Adrenal gland (tissue), 12 donors: ENCODE data around the gene FGD5. TPM values are rescaled to one million over a fixed set of nuclear protein-coding genes. Genes with fewer than 3 reads are reported as not detected.
A peak's percentile ranks its signal among the peaks of the same experiment; 100 is the strongest.

Experiments used
- DNase-seq, 7 donors: peaks; one replicate each; pipeline ENCODE4 v3.0.0-alpha.2; 2019 to 2020
- H3K27ac ChIP-seq, 5 donors: fragments of 200-600 bp; sonication (generic) in 4 of 5; 1 replicate in 3 of 5; 2 replicates in 2 of 5; pipeline versions ENCODE4 v1.5.1 to v1.8.0; 2016 to 2020; ENCODE audit warnings: mild to moderate bottlenecking in 1 of 5
- H3K27me3 ChIP-seq: fragments of 200-600 bp; 2 replicates; pipeline ENCODE4 v1.8.0; 2021
- H3K36me3 ChIP-seq, 2 donors: fragments of 200-600 bp; replicated peaks in 1 of 2; 1 replicate in 1 of 2; 2 replicates in 1 of 2; pipeline versions ENCODE4 v1.5.1 to v1.8.0; 2018 to 2022
- H3K4me1 ChIP-seq, 2 donors: fragments of 200-600 bp; replicated peaks in 1 of 2; 1 replicate in 1 of 2; 2 replicates in 1 of 2; pipeline versions ENCODE4 v1.5.1 to v1.8.0; 2018 to 2021
- H3K4me3 ChIP-seq, 4 donors: fragments of 200-600 bp; sonication (generic) in 3 of 4; one replicate each; pipeline ENCODE4 v1.5.1; 2016 to 2018
- H3K9me3 ChIP-seq, 3 donors: fragments of 200-600 bp; sonication (generic) in 1 of 3; replicated peaks in 1 of 3; 1 replicate in 2 of 3; 2 replicates in 1 of 3; pipeline versions ENCODE4 v1.5.1 to v1.8.0; 2016 to 2021
- POLR2A ChIP-seq, 2 donors: fragments of 450-650 bp; IDR thresholded peaks; one replicate each; pipeline ENCODE4 v1.6.1; 2017; ENCODE audit warnings: antibody characterized with exemption in 2 of 2, mild to moderate bottlenecking in 2 of 2, moderate library complexity in 1 of 2
- whole genome bisulfite sequencing, 4 donors: extraction: QIAGEN DNeasy Blood & Tissue Kit in 2 of 4; methylation state at CpG; one replicate each; pipeline versions ENCODE4 v1.1.5 to v1.1.7; 2013 to 2017; 5-methylcytosine and 5-hydroxymethylcytosine counted together
- intact Hi-C, 2 donors: fragments of 100-400 bp; cut with DNase I; formaldehyde crosslinking; loops; one replicate each; pipeline versions ENCODE4 v1.14.1 to v1.15.0; 2022 to 2023
- polyA plus RNA-seq, 3 donors: library from polyadenylated mRNA; stranded (reverse); fragments of 200-250 nt in 2 of 3; fragments of 350-450 nt in 1 of 3; fragmentation: Illumina TruSeq in 1 of 3; extraction: RNeasy Lipid Tissue Mini Kit (QIAGEN cat#74804) in 1 of 3; gene quantifications; one replicate each; pipeline ENCODE4 v1.2.3, GENCODE V29; 2013 to 2014
- total RNA-seq, 9 donors: library from RNA; depleted of rRNA in 4 of 9; stranded (reverse); fragments of >200 nt in 4 of 9; fragments of 120-200 nt in 1 of 9; fragmentation: NEBNext Ultra II Directional in 1 of 9; extraction: Animal tissue kit (Norgen Biotek cat#: 25700) in 1 of 9; gene quantifications; one replicate each; pipeline versions ENCODE4 v1.1.0 to v1.2.4, GENCODE V29; 2013 to 2023
- TF ChIP-seq, protein P1 (sequence below), 6 experiments: fragments of 450-650 bp in 4 of 6; fragments of 200-600 bp in 2 of 6; sonication (generic) in 1 of 6; IDR thresholded peaks; 1 replicate in 5 of 6; 2 replicates in 1 of 6; pipeline versions ENCODE4 v1.5.1 to v1.8.0; 2016 to 2021; ENCODE audit warnings: antibody characterized with exemption in 6 of 6, mild to moderate bottlenecking in 2 of 6, moderate library complexity in 1 of 6
- donor health status: healthy with polysubstance abuse.
- donor health status: Bipolar disorder and iron deficiency.
- donor health status: DM: yes; HTN: yes; CAD: no.
- donor health status: DM: no; HTN: no; CAD: no.
- donor health status: DM: no; HTN: no; CAD: no.
- donor health status: DM: yes; HTN: yes; CAD: no.

The FGD5 gene
- total and polyA plus RNA-seq, 12 donors, result 4.9 to 21.4 (median 11.2) TPM

DNA sequence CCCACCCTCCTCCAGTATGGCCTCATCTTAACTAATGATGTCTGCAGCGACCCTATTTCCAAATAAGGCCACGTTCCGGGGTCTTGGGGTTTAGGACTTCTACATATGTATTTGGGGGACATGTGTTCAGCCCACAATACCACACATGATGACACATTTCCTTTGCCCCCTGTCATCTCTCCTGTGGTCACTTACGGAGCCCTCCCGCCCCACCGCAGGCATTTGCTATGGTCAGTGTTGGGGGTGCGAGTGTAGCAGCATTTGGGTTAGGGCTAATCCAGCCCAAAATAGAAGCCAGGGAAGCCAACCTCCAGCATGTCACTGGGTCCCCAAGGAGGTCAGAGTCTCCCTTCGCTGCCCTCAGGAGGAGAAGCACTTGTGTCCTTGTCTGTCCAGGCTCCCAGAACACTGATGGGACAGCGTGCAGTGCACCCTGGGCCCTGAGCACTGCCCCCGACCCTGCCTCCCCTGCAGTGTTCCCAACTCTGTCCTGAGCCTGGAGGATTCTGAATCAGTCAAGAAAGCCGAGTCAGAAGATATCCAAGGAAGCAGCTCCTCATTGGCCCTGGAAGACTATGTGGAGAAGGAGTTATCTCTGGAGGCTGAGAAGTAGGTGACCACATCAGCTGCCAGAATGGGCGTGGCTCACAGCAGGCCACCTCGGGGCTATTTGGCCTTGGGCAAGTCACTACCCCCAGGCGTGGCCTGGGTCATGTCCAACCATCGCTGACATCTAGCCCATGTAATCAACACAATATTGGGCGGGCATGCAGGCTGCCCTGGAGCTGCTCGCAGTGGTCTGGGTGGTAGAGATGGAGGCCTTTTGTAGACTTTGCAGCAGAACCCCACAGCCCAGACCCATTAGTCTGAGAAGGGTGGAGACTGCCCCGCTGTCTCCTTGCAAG lies 46.9 kb upstream of the FGD5 start:
- Histone ChIP-seq H3K9me3 (no peaks in the 10 kb centered on the region), H3K27ac (no peak overlapping the region), H3K4me1 (no peaks in the 10 kb centered on the region), H3K36me3 (no peaks in the 10 kb centered on the region), H3K27me3 (no peaks in the 10 kb centered on the region), H3K4me3 (no peak overlapping the region)
- no peak for TF ChIP-seq POLR2A (IDR thresholded peaks at IDR 0.05)
- TF ChIP-seq, protein P1, sequence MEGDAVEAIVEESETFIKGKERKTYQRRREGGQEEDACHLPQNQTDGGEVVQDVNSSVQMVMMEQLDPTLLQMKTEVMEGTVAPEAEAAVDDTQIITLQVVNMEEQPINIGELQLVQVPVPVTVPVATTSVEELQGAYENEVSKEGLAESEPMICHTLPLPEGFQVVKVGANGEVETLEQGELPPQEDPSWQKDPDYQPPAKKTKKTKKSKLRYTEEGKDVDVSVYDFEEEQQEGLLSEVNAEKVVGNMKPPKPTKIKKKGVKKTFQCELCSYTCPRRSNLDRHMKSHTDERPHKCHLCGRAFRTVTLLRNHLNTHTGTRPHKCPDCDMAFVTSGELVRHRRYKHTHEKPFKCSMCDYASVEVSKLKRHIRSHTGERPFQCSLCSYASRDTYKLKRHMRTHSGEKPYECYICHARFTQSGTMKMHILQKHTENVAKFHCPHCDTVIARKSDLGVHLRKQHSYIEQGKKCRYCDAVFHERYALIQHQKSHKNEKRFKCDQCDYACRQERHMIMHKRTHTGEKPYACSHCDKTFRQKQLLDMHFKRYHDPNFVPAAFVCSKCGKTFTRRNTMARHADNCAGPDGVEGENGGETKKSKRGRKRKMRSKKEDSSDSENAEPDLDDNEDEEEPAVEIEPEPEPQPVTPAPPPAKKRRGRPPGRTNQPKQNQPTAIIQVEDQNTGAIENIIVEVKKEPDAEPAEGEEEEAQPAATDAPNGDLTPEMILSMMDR (IDR thresholded peaks at IDR 0.05), result no peak
- 84 to 89% (median 86%) methylated on average over 14 to 18 of the region's 18 CpGs for WGBS, 4 donors
- intact Hi-C loops, result no loop called here
- DNase-seq, result peak in 3 of 7 donors; percentile 4 to 40 (median 5)

- Histone ChIP-seq H3K27ac (no peak overlapping the region), H3K4me3 (no peak overlapping the region), H3K36me3 (no peaks in the 10 kb centered on the region), H3K27me3 (no peaks in the 10 kb centered on the region), H3K4me1 (no peaks in the 10 kb centered on the region), H3K9me3 (no peaks in the 10 kb centered on the region)
- intact Hi-C loops, result no loop called here
- no peak for TF ChIP-seq POLR2A (IDR thresholded peaks at IDR 0.05)
- TF ChIP-seq, protein P1 (IDR thresholded peaks at IDR 0.05), result no peak
- peak in 3 of 7 donors; percentile 1 to 40 (median 3) for DNase-seq
- WGBS, 4 donors, result 81 to 89% (median 85%) methylated on average over 14 to 16 of the region's 16 CpGs
Measured at GRCh38 chr3:14772533-14773138, 46.1 kb upstream of the FGD5 start.

DNA sequence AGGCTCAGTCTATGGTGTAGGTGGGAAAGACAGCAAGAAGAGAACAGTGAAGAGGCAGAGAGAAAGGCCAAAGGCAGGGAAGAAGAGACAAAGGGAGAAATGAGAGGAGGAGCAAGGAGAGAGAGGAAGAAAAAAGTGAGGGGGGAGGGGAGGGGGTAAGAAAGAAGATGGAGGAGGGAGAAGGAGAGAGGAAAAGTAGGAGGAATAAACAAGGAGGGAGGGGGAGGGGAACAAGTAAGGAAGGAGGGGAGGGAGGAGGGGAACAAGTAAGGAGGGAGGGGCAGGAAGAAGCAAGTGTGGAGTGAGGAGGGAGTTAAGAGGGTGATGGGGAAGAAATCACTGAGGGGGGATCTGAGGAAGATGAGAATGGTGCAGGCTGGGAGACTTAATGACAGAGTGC lies 45.5 kb upstream of the FGD5 start:
- Histone ChIP-seq H3K9me3 (no peaks in the 10 kb centered on the region), H3K27me3 (no peaks in the 10 kb centered on the region), H3K4me3 (no peak overlapping the region), H3K4me1 (no peaks in the 10 kb centered on the region), H3K36me3 (no peaks in the 10 kb centered on the region), H3K27ac (no peak overlapping the region)
- no peak for DNase-seq
- intact Hi-C loops, result no loop called here
- TF ChIP-seq, protein P1 (IDR thresholded peaks at IDR 0.05), result no peak
- no peak for TF ChIP-seq POLR2A (IDR thresholded peaks at IDR 0.05)

DNA sequence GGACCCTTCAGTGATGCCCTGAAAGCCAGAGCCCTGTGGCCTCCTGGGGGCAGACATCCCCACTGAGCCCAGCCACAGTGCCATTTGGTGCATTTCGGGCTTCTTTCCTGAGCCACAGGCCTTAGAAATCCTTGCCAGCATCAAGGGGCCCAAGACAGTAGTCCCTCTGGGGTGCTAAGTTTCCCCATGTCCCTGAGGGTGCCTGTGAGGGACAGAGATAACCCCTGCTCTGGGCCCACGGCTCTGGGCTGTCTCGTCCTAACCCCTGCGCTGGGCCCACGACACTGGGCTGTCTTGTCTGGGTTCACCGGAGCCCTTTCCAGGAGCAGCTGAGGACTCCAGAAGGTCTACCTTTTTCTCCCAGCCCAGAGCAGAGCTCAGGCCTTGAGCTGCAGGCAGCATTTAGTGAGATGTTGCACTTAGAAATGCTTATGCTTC lies 45.1 kb upstream of the FGD5 start:
- peak in 3 of 7 donors; percentile 5 to 6 (median 5) for DNase-seq
- 80 to 100% (median 85%) methylated on average over 3 to 6 of the region's 6 CpGs for WGBS, 4 donors

More for the DNA sequence above, 45.1 kb upstream of the FGD5 start:
- Histone ChIP-seq H3K27me3 (no peaks in the 10 kb centered on the region), H3K36me3 (no peaks in the 10 kb centered on the region), H3K9me3 (no peaks in the 10 kb centered on the region), H3K4me3 (no peak overlapping the region), H3K27ac (no peak overlapping the region), H3K4me1 (no peaks in the 10 kb centered on the region)
- intact Hi-C loops, result no loop called here
- no peak for TF ChIP-seq POLR2A (IDR thresholded peaks at IDR 0.05)
- TF ChIP-seq, protein P1 (IDR thresholded peaks at IDR 0.05), result no peak
